ENCODE results near the gene KNG1.

KNG1 gene

DNA sequence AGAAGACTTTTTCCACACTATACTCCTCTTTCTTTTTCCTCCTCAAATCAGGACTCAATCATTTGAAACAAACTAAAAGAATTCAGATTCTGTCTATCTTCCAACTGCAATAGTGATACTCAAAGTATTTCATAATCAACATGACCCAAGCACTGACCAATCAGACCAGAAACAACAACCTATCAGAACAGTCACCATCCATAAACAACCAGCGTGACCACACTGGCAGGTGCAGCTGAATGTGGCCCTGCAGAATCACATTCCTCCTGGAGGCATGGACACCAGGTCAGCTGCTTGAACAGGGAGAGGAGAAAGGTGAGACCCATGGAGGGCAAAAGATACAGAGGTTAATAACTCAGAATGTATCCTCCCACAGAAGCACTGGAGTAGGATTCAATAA is 38.0 kb upstream of the KNG1 start:
- H3K4me3 ChIP-seq (replicated peaks; ENCODE audit: insufficient read depth, low read length) = no peak overlapping the region

DNA sequence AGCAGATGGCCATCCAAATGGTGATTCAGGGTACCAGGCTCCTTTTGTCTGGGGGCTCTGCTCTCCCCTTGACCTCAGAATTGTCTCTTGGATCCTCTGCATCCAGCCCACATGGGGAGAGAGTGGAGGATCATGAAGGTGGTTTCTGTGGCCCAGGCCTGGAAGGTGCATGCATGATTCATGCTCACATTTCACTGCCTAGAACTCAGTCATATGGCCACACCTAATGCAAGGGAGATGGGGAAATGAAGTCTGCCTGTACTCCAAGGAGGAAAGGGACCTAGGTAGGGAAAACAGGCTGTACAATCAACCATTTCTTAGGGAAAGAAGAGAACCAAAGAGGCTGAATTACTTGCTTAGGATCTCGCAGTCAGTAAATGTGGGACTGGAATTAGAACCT is 36.3 kb upstream of the KNG1 start:
- H3K27ac ChIP-seq (replicated peaks) = no peak overlapping the region
- DNase-seq (ENCODE audit: low read depth in 1 of 2, low spot score in 1 of 2) = no peak
- TF ChIP-seq, protein P1, sequence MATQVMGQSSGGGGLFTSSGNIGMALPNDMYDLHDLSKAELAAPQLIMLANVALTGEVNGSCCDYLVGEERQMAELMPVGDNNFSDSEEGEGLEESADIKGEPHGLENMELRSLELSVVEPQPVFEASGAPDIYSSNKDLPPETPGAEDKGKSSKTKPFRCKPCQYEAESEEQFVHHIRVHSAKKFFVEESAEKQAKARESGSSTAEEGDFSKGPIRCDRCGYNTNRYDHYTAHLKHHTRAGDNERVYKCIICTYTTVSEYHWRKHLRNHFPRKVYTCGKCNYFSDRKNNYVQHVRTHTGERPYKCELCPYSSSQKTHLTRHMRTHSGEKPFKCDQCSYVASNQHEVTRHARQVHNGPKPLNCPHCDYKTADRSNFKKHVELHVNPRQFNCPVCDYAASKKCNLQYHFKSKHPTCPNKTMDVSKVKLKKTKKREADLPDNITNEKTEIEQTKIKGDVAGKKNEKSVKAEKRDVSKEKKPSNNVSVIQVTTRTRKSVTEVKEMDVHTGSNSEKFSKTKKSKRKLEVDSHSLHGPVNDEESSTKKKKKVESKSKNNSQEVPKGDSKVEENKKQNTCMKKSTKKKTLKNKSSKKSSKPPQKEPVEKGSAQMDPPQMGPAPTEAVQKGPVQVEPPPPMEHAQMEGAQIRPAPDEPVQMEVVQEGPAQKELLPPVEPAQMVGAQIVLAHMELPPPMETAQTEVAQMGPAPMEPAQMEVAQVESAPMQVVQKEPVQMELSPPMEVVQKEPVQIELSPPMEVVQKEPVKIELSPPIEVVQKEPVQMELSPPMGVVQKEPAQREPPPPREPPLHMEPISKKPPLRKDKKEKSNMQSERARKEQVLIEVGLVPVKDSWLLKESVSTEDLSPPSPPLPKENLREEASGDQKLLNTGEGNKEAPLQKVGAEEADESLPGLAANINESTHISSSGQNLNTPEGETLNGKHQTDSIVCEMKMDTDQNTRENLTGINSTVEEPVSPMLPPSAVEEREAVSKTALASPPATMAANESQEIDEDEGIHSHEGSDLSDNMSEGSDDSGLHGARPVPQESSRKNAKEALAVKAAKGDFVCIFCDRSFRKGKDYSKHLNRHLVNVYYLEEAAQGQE (IDR thresholded peaks at IDR 0.05; ENCODE audit: insufficient replicate concordance, low read depth) = no peak
- TF ChIP-seq POLR2AphosphoS5 (IDR thresholded peaks at IDR 0.05; ENCODE audit: low read depth) = no peak
- no peak for TF ChIP-seq SPI1 (IDR thresholded peaks at IDR 0.05; ENCODE audit: borderline replicate concordance, low read depth)
- TF ChIP-seq, protein P2, sequence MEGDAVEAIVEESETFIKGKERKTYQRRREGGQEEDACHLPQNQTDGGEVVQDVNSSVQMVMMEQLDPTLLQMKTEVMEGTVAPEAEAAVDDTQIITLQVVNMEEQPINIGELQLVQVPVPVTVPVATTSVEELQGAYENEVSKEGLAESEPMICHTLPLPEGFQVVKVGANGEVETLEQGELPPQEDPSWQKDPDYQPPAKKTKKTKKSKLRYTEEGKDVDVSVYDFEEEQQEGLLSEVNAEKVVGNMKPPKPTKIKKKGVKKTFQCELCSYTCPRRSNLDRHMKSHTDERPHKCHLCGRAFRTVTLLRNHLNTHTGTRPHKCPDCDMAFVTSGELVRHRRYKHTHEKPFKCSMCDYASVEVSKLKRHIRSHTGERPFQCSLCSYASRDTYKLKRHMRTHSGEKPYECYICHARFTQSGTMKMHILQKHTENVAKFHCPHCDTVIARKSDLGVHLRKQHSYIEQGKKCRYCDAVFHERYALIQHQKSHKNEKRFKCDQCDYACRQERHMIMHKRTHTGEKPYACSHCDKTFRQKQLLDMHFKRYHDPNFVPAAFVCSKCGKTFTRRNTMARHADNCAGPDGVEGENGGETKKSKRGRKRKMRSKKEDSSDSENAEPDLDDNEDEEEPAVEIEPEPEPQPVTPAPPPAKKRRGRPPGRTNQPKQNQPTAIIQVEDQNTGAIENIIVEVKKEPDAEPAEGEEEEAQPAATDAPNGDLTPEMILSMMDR (IDR thresholded peaks at IDR 0.05; ENCODE audit: insufficient read depth, low read length) = no peak
- TF ChIP-seq GABPA (IDR thresholded peaks at IDR 0.05; ENCODE audit: low read depth) = no peak
- no peaks in the 10 kb centered on the region for H3K27me3 ChIP-seq (ENCODE audit: insufficient read depth, poor library complexity, severe bottlenecking)
- H3K4me3 ChIP-seq (replicated peaks; ENCODE audit: insufficient read depth, low read length) = no peak overlapping the region

More for the DNA sequence above, 38.0 kb upstream of the KNG1 start:
- TF ChIP-seq SPI1 (IDR thresholded peaks at IDR 0.05; ENCODE audit: borderline replicate concordance, low read depth) = no peak
- no peak for TF ChIP-seq POLR2AphosphoS5 (IDR thresholded peaks at IDR 0.05; ENCODE audit: low read depth)
- TF ChIP-seq, protein P2 (IDR thresholded peaks at IDR 0.05; ENCODE audit: insufficient read depth, low read length) = no peak
- TF ChIP-seq, protein P1 (IDR thresholded peaks at IDR 0.05; ENCODE audit: insufficient replicate concordance, low read depth) = no peak
- TF ChIP-seq GABPA (IDR thresholded peaks at IDR 0.05; ENCODE audit: low read depth) = no peak
- no peak for DNase-seq (ENCODE audit: low read depth in 1 of 2, low spot score in 1 of 2)
- no peak overlapping the region for H3K27ac ChIP-seq (replicated peaks)
- H3K27me3 ChIP-seq (ENCODE audit: insufficient read depth, poor library complexity, severe bottlenecking) = peaks cover 5% of the 10 kb centered on the region

DNA sequence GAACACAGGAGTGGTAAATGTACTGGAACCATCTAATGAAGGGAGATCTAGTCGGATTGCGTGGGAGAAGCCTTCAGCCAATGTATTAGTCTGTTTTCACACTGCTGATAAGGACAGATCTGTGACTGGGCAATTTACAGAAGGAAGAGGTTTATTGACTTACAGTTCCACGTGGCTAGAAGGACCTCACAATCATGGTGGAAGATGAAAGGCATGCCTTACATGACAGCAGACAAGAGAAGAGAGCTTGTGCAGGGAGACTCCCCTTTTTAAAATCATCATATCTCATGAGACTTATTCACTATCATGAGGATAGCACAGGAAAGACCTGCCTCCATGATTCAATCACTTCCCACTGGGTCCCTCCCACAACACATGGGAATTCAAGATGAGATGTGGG is 34.3 kb upstream of the KNG1 start:
- H3K4me3 ChIP-seq (replicated peaks; ENCODE audit: insufficient read depth, low read length) = no peak overlapping the region
- no peak overlapping the region for H3K27ac ChIP-seq (replicated peaks)
- H3K27me3 ChIP-seq (ENCODE audit: insufficient read depth, poor library complexity, severe bottlenecking) = no peaks in the 10 kb centered on the region
- TF ChIP-seq, protein P1 (IDR thresholded peaks at IDR 0.05; ENCODE audit: insufficient replicate concordance, low read depth) = no peak
- TF ChIP-seq GABPA (IDR thresholded peaks at IDR 0.05; ENCODE audit: low read depth) (no peak), POLR2AphosphoS5 (IDR thresholded peaks at IDR 0.05; ENCODE audit: low read depth) (no peak), SPI1 (IDR thresholded peaks at IDR 0.05; ENCODE audit: borderline replicate concordance, low read depth) (no peak)
- TF ChIP-seq, protein P2 (IDR thresholded peaks at IDR 0.05; ENCODE audit: insufficient read depth, low read length) = no peak
- DNase-seq (ENCODE audit: low read depth in 1 of 2, low spot score in 1 of 2) = no peak

Data from HL-60 (cell line).